ENCODE data around the gene DDC. TPM values are rescaled to one million over a fixed set of nuclear protein-coding genes. Genes with fewer than 3 reads are reported as not detected.

Gene DDC
- total and polyA plus RNA-seq, 10 donors: 0.03 to 0.55 (median 0.29) TPM; not detected in 4

DNA sequence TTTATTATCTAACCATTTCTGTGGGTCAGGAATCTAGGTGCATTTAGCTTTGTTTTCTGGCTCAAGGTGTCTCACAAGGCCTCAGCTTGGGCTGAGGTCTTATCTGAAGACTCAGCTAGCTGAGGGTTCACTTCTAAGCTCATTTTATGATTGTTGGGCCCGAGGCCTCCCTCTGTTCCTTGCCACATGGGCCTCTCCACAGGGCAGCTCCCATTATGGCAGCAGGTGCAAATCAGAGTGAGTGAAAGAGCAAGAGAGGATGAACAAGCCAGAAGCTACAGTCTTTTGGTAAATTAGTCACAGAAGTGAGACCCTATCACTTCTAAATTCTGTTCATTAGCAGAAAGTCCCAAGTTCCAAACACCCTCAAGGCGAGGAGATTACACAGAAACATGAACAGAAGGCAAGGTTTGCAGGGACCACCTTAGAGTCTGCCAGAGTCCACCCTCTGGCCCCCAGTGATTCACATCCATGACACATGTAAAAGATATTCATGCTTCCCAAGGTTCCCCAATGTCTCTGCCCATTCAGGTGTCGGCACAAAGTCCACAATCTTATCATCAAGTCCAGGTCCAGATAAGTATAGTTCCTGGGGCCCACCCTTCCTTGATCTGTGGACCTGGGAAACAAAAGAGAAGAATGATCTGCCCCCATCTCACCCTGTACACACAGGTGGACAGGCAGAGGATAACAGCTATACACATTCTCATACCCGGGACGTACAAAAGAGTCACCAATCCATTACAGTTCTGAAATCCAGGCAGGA is 138.7 kb downstream of the DDC start:
- WGBS, 5 donors: 91 to 96% (median 94%) methylated on average over 5 of the region's 5 CpGs
- no peaks in the 10 kb centered on the region for H3K9me3 ChIP-seq
- H3K36me3 ChIP-seq: no peaks in the 10 kb centered on the region
- TF ChIP-seq, protein P1, sequence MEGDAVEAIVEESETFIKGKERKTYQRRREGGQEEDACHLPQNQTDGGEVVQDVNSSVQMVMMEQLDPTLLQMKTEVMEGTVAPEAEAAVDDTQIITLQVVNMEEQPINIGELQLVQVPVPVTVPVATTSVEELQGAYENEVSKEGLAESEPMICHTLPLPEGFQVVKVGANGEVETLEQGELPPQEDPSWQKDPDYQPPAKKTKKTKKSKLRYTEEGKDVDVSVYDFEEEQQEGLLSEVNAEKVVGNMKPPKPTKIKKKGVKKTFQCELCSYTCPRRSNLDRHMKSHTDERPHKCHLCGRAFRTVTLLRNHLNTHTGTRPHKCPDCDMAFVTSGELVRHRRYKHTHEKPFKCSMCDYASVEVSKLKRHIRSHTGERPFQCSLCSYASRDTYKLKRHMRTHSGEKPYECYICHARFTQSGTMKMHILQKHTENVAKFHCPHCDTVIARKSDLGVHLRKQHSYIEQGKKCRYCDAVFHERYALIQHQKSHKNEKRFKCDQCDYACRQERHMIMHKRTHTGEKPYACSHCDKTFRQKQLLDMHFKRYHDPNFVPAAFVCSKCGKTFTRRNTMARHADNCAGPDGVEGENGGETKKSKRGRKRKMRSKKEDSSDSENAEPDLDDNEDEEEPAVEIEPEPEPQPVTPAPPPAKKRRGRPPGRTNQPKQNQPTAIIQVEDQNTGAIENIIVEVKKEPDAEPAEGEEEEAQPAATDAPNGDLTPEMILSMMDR (IDR thresholded peaks at IDR 0.05 in 8 of 11, conservative IDR thresholded peaks at IDR 0.05 in 3 of 11): no peak
- TF ChIP-seq POLR2A (IDR thresholded peaks at IDR 0.05): no peak
- no peak for TF ChIP-seq POLR2AphosphoS5 (IDR thresholded peaks at IDR 0.05)
- no peak overlapping the region for H3K4me3 ChIP-seq
- H3K27me3 ChIP-seq (replicated peaks in 1 of 7): no peaks in the 10 kb centered on the region
- no peaks in the 10 kb centered on the region for H3K4me1 ChIP-seq
- no peak for DNase-seq
- intact Hi-C loops (cut with DNase I; ENCODE audit: low total_unique reads): no loop called here
- no peak overlapping the region for H3K27ac ChIP-seq

- no peak overlapping the region for H3K27ac ChIP-seq
These were observed 139.9 kb downstream of the DDC start for GRCh38 chr7:50425318-50425717.

GRCh38 chr7:50423860-50424259 is 141.3 kb downstream of the DDC start:
- no peak overlapping the region for H3K27ac ChIP-seq
- intact Hi-C loops (cut with DNase I; ENCODE audit: low total_unique reads): no loop called here
- WGBS, 5 donors: 59 to 80% (median 65%) methylated on average over 4 of the region's 4 CpGs
- no peaks in the 10 kb centered on the region for H3K27me3 ChIP-seq (replicated peaks in 1 of 7)
- no peaks in the 10 kb centered on the region for H3K4me1 ChIP-seq
- no peak overlapping the region for H3K4me3 ChIP-seq
- no peaks in the 10 kb centered on the region for H3K36me3 ChIP-seq
- no peak for TF ChIP-seq POLR2AphosphoS5 (IDR thresholded peaks at IDR 0.05)
- TF ChIP-seq POLR2A (IDR thresholded peaks at IDR 0.05): no peak
- TF ChIP-seq, protein P1 (IDR thresholded peaks at IDR 0.05 in 8 of 11, conservative IDR thresholded peaks at IDR 0.05 in 3 of 11): no peak
- no peak for DNase-seq
- H3K9me3 ChIP-seq: no peaks in the 10 kb centered on the region

More at GRCh38 chr7:50425318-50425717, 139.9 kb downstream of the DDC start:
- WGBS, 5 donors: 93 to 98% (median 95%) methylated on average over 6 of the region's 6 CpGs
- TF ChIP-seq, protein P1 (IDR thresholded peaks at IDR 0.05 in 8 of 11, conservative IDR thresholded peaks at IDR 0.05 in 3 of 11): no peak
- TF ChIP-seq POLR2A (IDR thresholded peaks at IDR 0.05): no peak
- no peak for TF ChIP-seq POLR2AphosphoS5 (IDR thresholded peaks at IDR 0.05)
- DNase-seq: no peak
- no peaks in the 10 kb centered on the region for H3K9me3 ChIP-seq
- no peaks in the 10 kb centered on the region for H3K4me1 ChIP-seq
- H3K27me3 ChIP-seq (replicated peaks in 1 of 7): no peaks in the 10 kb centered on the region
- H3K36me3 ChIP-seq: no peaks in the 10 kb centered on the region
- intact Hi-C loops (cut with DNase I; ENCODE audit: low total_unique reads): no loop called here
- no peak overlapping the region for H3K4me3 ChIP-seq

DNA sequence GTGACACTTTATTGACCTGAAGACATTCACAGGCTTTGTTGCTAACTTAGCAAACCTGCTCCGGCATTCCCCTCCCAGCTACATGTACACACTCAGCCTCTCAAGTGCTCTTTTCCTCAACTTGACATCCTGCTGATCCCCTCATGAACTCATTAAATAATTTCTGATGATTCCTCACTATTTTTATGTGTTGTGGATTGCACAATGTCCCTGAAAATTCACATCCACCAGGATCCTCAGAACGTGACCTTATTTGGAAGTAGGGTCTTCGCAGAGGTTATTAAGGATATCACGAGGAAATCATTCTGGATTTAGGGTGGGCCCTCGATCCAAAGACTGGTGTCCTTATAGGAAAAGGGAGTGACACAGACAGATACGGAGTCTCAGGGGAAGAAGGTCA is 142.3 kb downstream of the DDC start:
- Histone ChIP-seq H3K4me1 (peaks cover 2 to 8% (median 5%) of the 10 kb centered on the region in 6 donors), H3K36me3 (no peaks in the 10 kb centered on the region), H3K27ac (no peak overlapping the region), H3K27me3 (replicated peaks in 1 of 7) (no peaks in the 10 kb centered on the region), H3K9me3 (no peaks in the 10 kb centered on the region), H3K4me3 (no peak overlapping the region)
- 65 to 85% (median 67%) methylated on average over 6 of the region's 6 CpGs for WGBS, 5 donors
- TF ChIP-seq POLR2AphosphoS5 (IDR thresholded peaks at IDR 0.05) (no peak), POLR2A (IDR thresholded peaks at IDR 0.05) (no peak)
- TF ChIP-seq, protein P1 (IDR thresholded peaks at IDR 0.05 in 8 of 11, conservative IDR thresholded peaks at IDR 0.05 in 3 of 11): no peak
- intact Hi-C loops (cut with DNase I; ENCODE audit: low total_unique reads): no loop called here
- no peak for DNase-seq
